SK-N-MC (cell line): Measurements from ENCODE around the gene RNPS1.

Source experiments
- DNase-seq: peaks from one replicate; pipeline ENCODE4 v3.0.0-alpha.2; 2011; ENCODE audit warnings: low read depth, low spot score
- H3K27ac ChIP-seq: fragments of 200-600 bp; sonication (generic); 2 replicates; pipeline ENCODE4 v1.5.1; 2016; ENCODE audit warnings: mixed run types
- H3K36me3 ChIP-seq: fragments of 200-600 bp; sonication (generic); 2 replicates; pipeline ENCODE4 v1.6.1; 2017; ENCODE audit warnings: antibody characterized with exemption, low read length, mixed read lengths; ENCODE audit not compliant: insufficient read depth
- H3K4me3 ChIP-seq: fragments of 200-600 bp; sonication (generic); 2 replicates; pipeline ENCODE4 v1.5.1; 2016
- H3K9ac ChIP-seq: fragments of 200-600 bp; sonication (generic); 2 replicates; pipeline ENCODE4 v1.8.0; 2017; ENCODE audit warnings: mixed run types, mixed read lengths; ENCODE audit not compliant: insufficient read length
- H3K9me3 ChIP-seq: fragments of 200-600 bp; sonication (generic); 2 replicates; pipeline ENCODE4 v1.6.1; 2017; ENCODE audit warnings: low read depth, mild to moderate bottlenecking, antibody characterized with exemption, low read length, moderate library complexity, mixed read lengths
- EZH2 ChIP-seq: fragments of 200-600 bp; sonication (generic); IDR thresholded peaks from one replicate; pipeline ENCODE4 v1.6.1; 2017; ENCODE audit warnings: antibody characterized with exemption
- FOXP2 ChIP-seq: optimal IDR thresholded peaks from 2 replicates; pipeline ENCODE3; 2011; ENCODE audit warnings: mild to moderate bottlenecking, moderate library complexity; ENCODE audit not compliant: insufficient read depth; ENCODE audit errors: extremely low read length, control extremely low read depth
- POLR2AphosphoS5 ChIP-seq: IDR thresholded peaks from 2 replicates; pipeline ENCODE4 v1.6.1; 2012; ENCODE audit warnings: mild to moderate bottlenecking, low read depth, low read length, borderline replicate concordance

Gene RNPS1

GRCh38 chr16:2216330-2216729, 51.6 kb downstream of the RNPS1 start:
- Histone ChIP-seq H3K27ac (no peak overlapping the region), H3K9ac (no peak overlapping the region), H3K4me3 (no peak overlapping the region)

GRCh38 chr16:2214719-2214968, 53.3 kb downstream of the RNPS1 start, which contains the start of gene PGP:
Gene PGP (minus strand): TSS chr16:2214840. CDS start chr16:2214777, 63 bp downstream.
- H3K9ac ChIP-seq: peak within 1 kb of the TSS; percentile 84
- no peak for DNase-seq
- no peaks in the 10 kb centered on the region; the same call in 1 of the 2 replicates for H3K36me3 ChIP-seq
- no peak for TF ChIP-seq POLR2AphosphoS5
- TF ChIP-seq FOXP2: no peak
- TF ChIP-seq EZH2: no peak
- H3K4me3 ChIP-seq: peak within 1 kb of the TSS; percentile 98
- H3K9me3 ChIP-seq: no peaks in the 10 kb centered on the region
- H3K27ac ChIP-seq: no peak within 1 kb of the TSS; the same call in 1 of the 2 replicates

More at GRCh38 chr16:2216330-2216729, 51.6 kb downstream of the RNPS1 start:
- Histone ChIP-seq H3K9me3 (no peaks in the 10 kb centered on the region), H3K36me3 (no peaks in the 10 kb centered on the region)
- DNase-seq: no peak
- TF ChIP-seq EZH2: no peak
- no peak for TF ChIP-seq FOXP2
- no peak for TF ChIP-seq POLR2AphosphoS5

- Histone ChIP-seq H3K4me3 (peak overlapping the region; percentile 76), H3K9ac (peak overlapping the region; percentile 43), H3K36me3 (peaks cover 1% of the 10 kb centered on the region; the same call in 1 of the 2 replicates), H3K9me3 (no peaks in the 10 kb centered on the region), H3K27ac (no peak overlapping the region)
- TF ChIP-seq FOXP2: no peak
- no peak for TF ChIP-seq EZH2
- no peak for DNase-seq
Measured at GRCh38 chr16:2213817-2214718, 53.9 kb downstream of the RNPS1 start.

- TF ChIP-seq FOXP2 (no peak), POLR2AphosphoS5 (0 out of 2 replicates have a peak, but pooled peaks have one; percentile 15)
- H3K9ac ChIP-seq: peak overlapping the region; percentile 21
- no peak for DNase-seq
- H3K9me3 ChIP-seq: no peaks in the 10 kb centered on the region
- H3K36me3 ChIP-seq: peaks cover 15% of the 10 kb centered on the region; the same call in 1 of the 2 replicates
- no peak overlapping the region for H3K27ac ChIP-seq
- peak overlapping the region; percentile 76 for H3K4me3 ChIP-seq
Measured at GRCh38 chr16:2212362-2213324, 55.3 kb downstream of the RNPS1 start.

GRCh38 chr16:2211923-2212347, 56.0 kb downstream of the RNPS1 start:
- Histone ChIP-seq H3K36me3 (peaks cover 22% of the 10 kb centered on the region; the same call in 1 of the 2 replicates), H3K27ac (no peak overlapping the region), H3K4me3 (no peak overlapping the region), H3K9me3 (no peaks in the 10 kb centered on the region), H3K9ac (no peak overlapping the region)
- TF ChIP-seq EZH2 (no peak), POLR2AphosphoS5 (no peak)
- no peak for DNase-seq

- no peak within 1 kb of the TSS for H3K27ac ChIP-seq
- H3K36me3 ChIP-seq: peaks cover 25% of the 10 kb centered on the region; the same call in 1 of the 2 replicates
- no peak within 1 kb of the TSS for H3K4me3 ChIP-seq
- H3K9ac ChIP-seq: no peak within 1 kb of the TSS
- no peak for DNase-seq
- H3K9me3 ChIP-seq: no peaks in the 10 kb centered on the region
- TF ChIP-seq POLR2AphosphoS5 (no peak), EZH2 (no peak), FOXP2 (no peak)
Measured at GRCh38 chr16:2210386-2211365, 57.2 kb downstream of the RNPS1 start, which contains the start of gene BRICD5. Gene BRICD5 (minus strand): TSS chr16:2210863. CDS start chr16:2210833, 30 bp downstream.

GRCh38 chr16:2210009-2210332, 58.0 kb downstream of the RNPS1 start:
- TF ChIP-seq FOXP2 (no peak), POLR2AphosphoS5 (no peak), EZH2 (no peak)
- Histone ChIP-seq H3K27ac (no peak overlapping the region), H3K36me3 (peaks cover 25% of the 10 kb centered on the region; the same call in 1 of the 2 replicates), H3K9ac (no peak overlapping the region), H3K4me3 (no peak overlapping the region), H3K9me3 (no peaks in the 10 kb centered on the region)
- DNase-seq: no peak
